Muscle of back (tissue), 13 donors: ENCODE results near the gene SLC16A10. TPM values are rescaled to one million over a fixed set of nuclear protein-coding genes. Genes with fewer than 3 reads are reported as not detected.
"Not testable (repeated sequence)": the region's sequence is repeated elsewhere in the genome, so short reads cannot be mapped to it uniquely, and the experiment has no call there.

Experiments used
- DNase-seq, 3 donors: peaks; one replicate each; pipeline versions ENCODE4 v3.0.0 to v3.0.0-alpha.2; 2013
- long read RNA-seq, 9 donors: transcript quantifications; one replicate each; lab custom pipeline, GENCODE V29; 2026
- polyA plus RNA-seq, 10 donors: library from polyadenylated mRNA; unstranded; fragments of 120-200 nt; gene quantifications; one replicate each; pipeline ENCODE4 v1.2.1, GENCODE V29; 2013; ENCODE audit not compliant: insufficient read length in 10 of 10

SLC16A10 gene
- 1 to 10 TPM; 2.1 to 8.1 (median 3.5) TPM for polyA plus RNA-seq
- long read RNA-seq, donor 1, partial matches to known transcripts = 0 of 3 reads
- long read RNA-seq, donor 1, other reads (novel, unspliced or antisense) = 0 of 3 reads
- long read RNA-seq, donor 2 = 0 reads
- long read RNA-seq, donor 3 = 0 reads
- long read RNA-seq, donor 4, partial matches to known transcripts = 0 of 1 reads
- long read RNA-seq, donor 4, other reads (novel, unspliced or antisense) = 0 of 1 reads
- long read RNA-seq, donor 5 = 0 reads
- long read RNA-seq, donor 6 = 0 reads
- long read RNA-seq, donor 7 = 0 reads
- long read RNA-seq, donor 8, partial matches to known transcripts = 0 of 1 reads
- long read RNA-seq, donor 8, other reads (novel, unspliced or antisense) = 0 of 1 reads
- long read RNA-seq, donor 9, partial matches to known transcripts = 0 of 1 reads
- long read RNA-seq, donor 9, other reads (novel, unspliced or antisense) = 0 of 1 reads

- DNase-seq = peak; percentile 70 to 88 (median 82)
These were observed at the start of gene SLC16A10 for GRCh38 chr6:111087106-111087835. TSS of gene SLC16A10 (plus strand) at chr6:111087503. CDS start at chr6:111087753, 250 bp downstream.

DNA sequence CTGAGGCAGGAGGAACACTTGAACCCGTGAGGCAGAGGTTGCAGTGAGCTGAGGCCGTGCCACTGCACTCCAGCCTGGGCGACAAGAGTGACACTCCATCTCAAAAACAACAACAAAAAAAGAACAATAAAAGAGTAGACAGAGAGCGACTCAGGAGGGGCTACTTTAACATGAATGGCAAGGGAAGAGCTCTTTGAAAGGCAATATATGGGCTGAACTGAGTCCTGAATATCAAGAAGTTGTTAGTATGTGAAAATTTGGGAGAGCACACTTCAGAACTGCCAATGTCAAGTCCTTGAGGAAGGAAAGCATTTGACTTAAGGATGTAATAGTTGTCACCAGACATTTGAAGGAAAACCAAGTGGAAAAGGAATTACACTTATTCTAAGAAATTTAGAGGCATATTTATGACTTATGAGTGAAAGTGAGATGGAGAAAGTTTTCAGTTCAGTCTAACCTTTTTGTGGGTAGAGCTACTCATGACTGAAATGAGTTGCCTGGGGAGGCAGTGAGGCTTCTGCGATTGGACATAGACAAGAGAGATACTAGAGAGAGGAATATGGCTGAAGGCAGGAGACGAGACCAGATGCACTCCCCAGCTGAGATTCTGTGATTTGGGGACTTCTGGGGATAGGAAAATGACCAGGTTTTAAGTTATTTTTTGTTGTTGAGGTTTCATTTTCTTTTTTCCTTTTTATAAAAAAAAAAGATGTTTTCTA is 48.6 kb upstream of the SLC16A10 start:
- no peak for DNase-seq

DNA sequence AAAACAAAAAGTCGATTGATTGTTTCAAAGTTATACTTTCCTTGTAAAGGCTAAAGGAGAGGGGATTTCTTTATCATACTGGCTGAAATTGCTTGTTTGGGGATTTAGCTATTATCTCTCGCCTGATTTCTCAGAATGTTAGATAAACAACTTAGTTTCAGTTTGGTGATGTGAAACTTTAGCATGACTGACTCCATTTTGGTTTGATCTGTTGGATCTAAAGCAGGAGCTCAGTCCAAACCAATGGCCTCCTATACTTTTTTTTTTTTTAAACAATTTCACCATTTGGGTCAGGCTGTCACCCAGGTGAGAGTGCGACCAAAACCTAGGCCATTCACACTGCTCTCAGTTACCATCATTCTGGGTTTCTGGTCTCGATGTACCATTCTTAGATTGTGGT is 45.4 kb upstream of the SLC16A10 start:
- DNase-seq = no peak

GRCh38 chr6:111047244-111047643 is 40.1 kb upstream of the SLC16A10 start:
- no peak for DNase-seq

DNA sequence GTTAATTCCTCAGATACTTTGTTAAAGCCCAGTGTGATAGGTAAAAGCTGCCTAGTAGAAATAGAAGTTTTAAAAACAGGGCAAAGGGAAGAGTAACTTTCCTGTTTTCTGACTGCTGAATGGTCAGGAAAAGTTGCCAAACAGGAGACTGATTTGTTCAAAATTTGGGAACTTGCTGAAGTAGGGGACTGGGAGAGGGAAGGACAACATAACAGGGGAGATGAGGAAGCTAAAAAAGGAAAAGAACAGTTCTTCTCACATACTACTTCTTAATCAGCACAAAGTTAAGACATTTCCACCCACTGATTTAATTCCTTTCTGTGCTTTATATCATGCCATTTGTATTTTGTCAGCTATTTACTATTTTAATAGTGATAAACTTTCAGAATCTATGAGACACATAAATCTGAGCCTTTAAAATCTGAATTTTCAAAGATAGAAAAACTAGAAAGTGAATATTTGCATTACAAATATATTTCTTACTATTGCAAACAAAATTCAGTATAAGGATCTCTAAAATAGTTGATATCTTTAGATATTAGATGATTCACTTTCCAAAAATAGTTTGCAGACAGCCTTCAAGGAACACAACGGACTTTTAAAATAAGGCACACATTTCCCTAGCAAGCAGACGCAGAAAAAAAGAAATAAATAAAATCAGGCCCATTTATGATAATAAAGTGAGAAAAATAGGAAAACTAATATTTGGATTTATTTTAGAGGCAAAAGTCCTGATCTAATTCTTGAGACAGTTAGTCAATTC is 36.9 kb upstream of the SLC16A10 start:
- DNase-seq = no peak

- DNase-seq = no peak
These were observed 35.1 kb upstream of the SLC16A10 start for GRCh38 chr6:111052171-111052570.

DNA sequence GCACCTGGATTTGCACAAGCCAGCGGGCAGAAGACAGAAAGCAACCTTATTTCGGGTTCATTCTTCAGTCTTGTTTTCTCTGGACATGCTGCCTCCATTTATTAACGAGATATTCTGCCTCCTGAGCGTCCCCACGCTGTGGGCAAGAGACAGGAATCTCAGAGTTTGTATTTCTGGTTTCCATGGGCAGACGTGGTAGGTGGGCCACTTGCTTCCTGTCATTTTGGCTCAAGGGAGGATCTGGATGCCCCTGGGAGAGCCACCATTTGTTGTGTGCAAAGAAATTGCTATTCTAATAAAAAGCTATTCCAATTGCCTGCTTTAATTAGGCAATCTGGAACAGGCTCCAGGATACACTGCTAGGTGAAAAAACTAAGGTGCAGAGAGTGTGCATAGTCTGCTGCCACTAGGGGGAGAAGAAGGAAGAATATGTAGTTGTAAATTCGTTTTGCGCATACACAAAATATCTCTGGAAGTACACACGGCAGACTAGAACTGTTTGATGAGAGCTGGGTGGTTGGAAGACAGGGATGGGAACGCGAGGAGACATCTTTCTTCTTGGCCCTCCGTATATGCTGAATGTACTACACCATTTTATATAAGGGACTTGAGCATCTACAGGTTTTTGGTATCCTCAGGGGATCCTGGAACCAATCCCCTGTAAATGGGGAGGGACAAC is 30.1 kb upstream of the SLC16A10 start:
- DNase-seq = peak; percentile 12 to 31 (median 20)

- peak in 1 of 3 donors; percentile 53 for DNase-seq
These were observed 25.8 kb upstream of the SLC16A10 start for GRCh38 chr6:111061508-111061907.

DNA sequence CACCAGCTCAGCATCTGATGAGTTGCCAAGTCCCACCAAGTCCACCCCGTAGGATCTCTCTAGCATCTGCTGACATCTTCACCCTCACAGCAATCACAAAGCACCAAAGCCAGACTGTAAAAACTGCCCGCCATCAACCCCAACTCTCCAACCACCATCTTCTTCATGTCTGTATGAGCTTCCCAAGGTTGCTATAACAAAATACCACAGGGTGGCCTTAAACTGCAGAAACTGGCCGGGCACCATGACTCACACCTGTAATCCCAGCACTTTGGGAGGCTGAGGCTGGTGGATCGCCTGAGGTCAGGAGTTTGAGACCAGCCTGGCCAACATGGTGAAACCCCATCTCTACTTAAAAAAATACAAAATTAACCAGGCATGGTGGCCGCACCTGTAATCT is 25.3 kb upstream of the SLC16A10 start:
- DNase-seq = not testable (repeated sequence)

DNA sequence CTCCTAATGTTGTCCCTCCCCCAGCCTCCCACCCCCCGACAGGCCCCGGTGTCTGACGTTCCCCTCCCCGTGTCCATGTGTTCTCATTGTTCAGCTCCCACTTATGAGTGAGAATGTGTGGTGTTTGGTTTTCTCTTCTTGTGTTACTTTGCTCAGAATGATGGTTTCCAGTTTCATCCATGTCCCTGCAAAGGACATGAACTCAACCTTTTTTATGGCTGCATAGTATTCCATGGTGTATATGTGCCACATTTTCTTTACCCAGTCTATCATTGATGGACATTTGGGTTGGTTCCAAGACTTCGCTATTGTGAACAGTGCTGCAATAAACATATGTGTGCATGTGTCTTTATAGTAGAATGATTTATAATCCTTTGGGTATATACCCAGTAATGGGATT is 24.4 kb upstream of the SLC16A10 start:
- not testable (repeated sequence) for DNase-seq

DNA sequence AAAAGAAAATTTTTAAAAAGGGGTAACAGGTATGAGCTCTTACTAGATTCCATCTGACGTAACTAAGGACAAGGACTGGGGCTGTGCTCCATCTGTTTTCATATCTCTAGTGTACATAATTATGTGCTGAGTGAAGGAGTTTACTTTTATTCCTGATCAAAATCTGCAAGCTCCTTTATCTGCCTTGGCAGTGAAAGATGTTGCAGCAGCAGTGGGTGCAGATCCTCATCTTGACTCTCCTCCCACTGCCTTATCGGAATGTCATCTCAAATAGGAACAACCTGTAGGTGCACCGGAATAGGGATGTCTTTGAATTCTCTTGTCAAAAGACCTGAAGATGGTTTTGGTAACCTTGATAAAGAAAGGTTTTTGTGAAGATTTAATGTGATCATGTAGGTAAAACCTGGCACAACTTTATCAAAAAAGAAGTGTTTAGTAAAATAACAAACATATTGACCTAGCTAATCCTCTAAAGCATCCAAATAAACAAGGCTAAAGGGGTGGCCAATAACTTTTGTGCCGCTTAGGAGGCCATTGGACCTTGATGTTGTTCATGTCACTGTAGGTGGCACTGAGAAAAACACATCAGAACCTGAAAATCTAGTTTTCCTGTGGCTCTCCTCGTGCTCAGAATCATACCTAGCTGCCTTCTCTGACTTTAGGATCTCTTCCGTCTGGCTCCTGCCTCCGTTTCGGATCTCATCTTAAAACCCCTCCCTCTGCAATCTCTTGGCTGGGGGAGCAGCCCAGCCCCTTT is 19.0 kb upstream of the SLC16A10 start:
- no peak for DNase-seq

DNA sequence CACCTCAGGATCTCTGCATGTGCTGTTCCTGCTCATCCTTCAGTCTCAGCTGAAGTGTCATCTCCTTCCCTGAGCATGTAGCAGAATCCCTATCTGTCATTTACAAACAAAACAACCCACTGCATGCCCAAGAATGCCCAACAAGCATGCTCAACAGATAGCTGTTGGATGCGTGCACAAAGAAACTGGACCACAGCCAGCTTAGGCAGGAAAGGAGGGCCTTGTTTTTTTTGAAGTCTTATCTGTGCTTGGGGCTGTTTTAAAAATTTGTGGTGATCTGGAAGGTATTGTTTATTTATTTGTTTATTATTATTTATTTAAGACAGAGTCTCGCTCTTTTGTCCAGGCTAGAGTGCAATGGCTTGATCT is 18.5 kb upstream of the SLC16A10 start:
- no peak for DNase-seq

- no peak for DNase-seq
These were observed 17.8 kb upstream of the SLC16A10 start for GRCh38 chr6:111069382-111070104.

DNA sequence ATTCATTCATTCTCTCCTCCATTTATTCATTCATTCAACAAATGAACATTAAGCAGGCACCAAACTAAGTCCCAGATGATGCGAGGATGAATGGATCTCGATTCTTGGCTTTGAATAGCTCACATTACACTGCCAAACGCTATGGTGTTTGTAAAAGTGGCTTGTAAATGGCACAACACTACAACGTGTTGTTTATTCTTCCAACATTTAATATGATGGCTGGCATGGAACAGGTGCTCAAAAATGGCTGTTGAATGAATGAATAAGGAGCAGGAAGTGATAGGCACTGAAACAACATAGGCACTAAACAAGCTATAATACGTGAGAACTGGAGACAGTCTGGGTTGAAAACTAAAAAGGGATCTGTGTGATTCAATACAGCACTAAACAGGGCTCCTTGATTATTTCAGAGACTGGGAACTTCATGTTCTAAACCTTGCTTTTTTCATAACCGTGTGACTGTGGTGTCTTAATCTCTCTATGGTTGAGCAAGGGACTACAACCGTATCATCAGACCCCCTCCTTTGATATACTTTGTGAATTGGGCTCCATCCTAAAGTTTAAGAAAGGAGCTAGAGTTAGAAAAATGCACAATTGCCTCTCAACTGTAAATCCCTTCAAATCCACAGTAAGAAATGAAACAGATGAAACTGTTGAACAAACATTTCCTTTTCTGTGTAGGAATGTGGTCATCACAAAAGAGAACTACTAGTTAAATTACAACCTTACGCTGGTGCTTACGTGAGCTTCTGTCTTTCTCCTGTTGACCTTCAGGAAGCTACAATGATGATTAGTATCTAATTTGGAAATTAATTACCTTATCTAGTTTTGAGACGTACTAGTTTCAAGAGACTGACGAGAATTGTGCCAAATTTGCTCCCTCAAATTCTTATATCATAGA is 16.9 kb upstream of the SLC16A10 start:
- no peak for DNase-seq

DNA sequence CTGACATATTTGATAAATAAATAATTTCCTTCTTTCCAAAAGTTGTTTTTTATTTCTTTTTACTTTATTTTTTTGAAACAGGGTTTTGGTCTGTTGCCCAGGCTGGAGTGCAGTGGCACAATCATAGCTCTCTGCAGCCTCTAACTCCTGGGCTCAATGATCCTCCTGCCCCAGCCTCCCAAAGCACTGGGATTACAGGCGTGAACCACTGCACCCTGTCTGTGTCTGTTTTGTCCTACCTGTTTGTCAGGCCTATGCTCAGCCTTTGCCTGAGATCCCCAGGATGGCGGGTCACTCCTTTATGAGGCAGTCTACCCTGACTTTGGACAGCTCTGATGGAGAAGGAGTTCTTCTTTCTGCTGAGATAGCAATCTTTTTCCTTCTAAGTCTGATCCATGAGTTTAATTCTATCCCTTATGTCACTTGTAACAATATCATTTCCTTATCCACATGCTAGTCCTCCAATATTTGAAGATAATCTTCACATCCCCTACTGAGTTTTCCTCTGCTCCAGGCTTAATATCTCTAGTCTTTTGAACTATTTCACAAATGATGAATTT is 14.4 kb upstream of the SLC16A10 start:
- DNase-seq = no peak

- no peak for DNase-seq
These were observed 13.0 kb upstream of the SLC16A10 start for GRCh38 chr6:111074311-111074710.

DNA sequence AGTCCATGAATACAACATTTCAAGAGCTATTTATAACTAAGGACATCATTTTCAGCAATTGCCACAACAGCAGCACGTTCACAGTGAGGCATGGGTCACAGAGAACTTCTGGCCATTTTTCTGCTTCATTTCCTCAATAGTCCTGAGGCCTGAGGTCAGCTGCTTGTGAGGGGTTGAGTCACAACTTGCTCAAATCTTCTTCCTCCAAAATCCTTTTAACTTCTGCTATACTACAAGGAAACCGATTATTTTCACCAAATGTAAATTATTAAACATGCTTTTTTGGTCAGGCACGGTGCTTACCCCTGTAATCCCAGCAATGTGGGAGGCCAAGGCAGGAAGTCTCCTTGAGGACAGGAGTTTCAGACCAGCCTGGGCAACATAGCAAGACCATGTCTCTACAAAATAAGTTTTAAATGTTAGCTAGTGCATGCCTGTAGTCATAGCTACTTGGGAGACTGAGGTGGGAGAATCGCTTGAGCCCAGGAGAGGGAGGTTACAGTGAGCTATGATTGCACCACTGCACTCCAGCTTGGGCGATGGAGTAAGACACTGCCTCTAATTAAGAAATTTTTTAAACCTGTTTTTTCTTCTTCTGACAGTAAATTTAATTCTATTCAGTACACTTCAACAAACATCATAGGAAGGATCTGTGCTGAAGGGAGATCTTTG is 11.1 kb upstream of the SLC16A10 start:
- no peak for DNase-seq
